Thyroid gland (tissue), 4 donors: ENCODE measurements around the gene SLCO4A1. TPM values are rescaled to one million over a fixed set of nuclear protein-coding genes. Genes with fewer than 3 reads are reported as not detected.

ENCODE experiments used
- DNase-seq, 2 donors: peaks; one replicate each; pipeline ENCODE4 v3.0.0-alpha.2; 2019
- H3K27ac ChIP-seq, 3 donors: fragments of 200-600 bp; sonication (generic); 1 replicate in 2 of 3; 2 replicates in 1 of 3; pipeline ENCODE4 v1.5.1; 2016 to 2019; ENCODE audit warnings: mild to moderate bottlenecking in 1 of 3, moderate library complexity in 1 of 3
- H3K27me3 ChIP-seq: fragments of 200-600 bp; sonication (generic); one replicate; pipeline ENCODE4 v1.5.1; 2019
- H3K36me3 ChIP-seq, 2 donors: fragments of 200-600 bp; sonication (generic); one replicate each; pipeline ENCODE4 v1.5.1; 2016 to 2019
- H3K4me1 ChIP-seq, 2 donors: fragments of 200-600 bp; sonication (generic); one replicate each; pipeline ENCODE4 v1.5.1; 2017 to 2019
- H3K4me3 ChIP-seq, 3 donors: fragments of 200-600 bp; sonication (generic); replicated peaks in 1 of 3; 1 replicate in 2 of 3; 2 replicates in 1 of 3; pipeline ENCODE4 v1.5.1; 2016; ENCODE audit warnings: mild to moderate bottlenecking in 1 of 3
- H3K9me3 ChIP-seq: fragments of 200-600 bp; sonication (generic); one replicate; pipeline ENCODE4 v1.5.1; 2017
- CTCF ChIP-seq, 6 experiments: fragments of 200-600 bp in 3 of 6; fragments of 450-650 bp in 3 of 6; sonication (generic) in 3 of 6; IDR thresholded peaks; one replicate each; pipeline ENCODE4 v1.5.1; 2016 to 2019; ENCODE audit warnings: antibody characterized with exemption in 6 of 6, mild to moderate bottlenecking in 2 of 6, inconsistent platforms in 1 of 6, moderate library complexity in 1 of 6
- POLR2A ChIP-seq, 2 donors: fragments of 450-650 bp; IDR thresholded peaks; one replicate each; pipeline ENCODE4 v1.6.1; 2017; ENCODE audit warnings: antibody characterized with exemption in 2 of 2, mild to moderate bottlenecking in 2 of 2, moderate library complexity in 1 of 2
- WGBS, 2 donors: methylation state at CpG; one replicate each; pipeline ENCODE4 v1.1.5; 2017; 5-methylcytosine and 5-hydroxymethylcytosine counted together
- intact Hi-C: fragments of 100-400 bp; cut with DNase I; formaldehyde crosslinking; loops from one replicate; pipeline ENCODE4 v1.15.1; 2023
- total RNA-seq, 4 donors: library from RNA; depleted of rRNA; stranded (reverse); fragments of >200 nt; gene quantifications; one replicate each; pipeline ENCODE4 v1.2.3, GENCODE V29; 2016

The SLCO4A1 gene
- total RNA-seq, 4 donors from 2014 or later: 5.3 to 18.3 (median 6.7) TPM

GRCh38 chr20:62603021-62603906 is 39.0 kb upstream of the SLCO4A1 start:
- intact Hi-C loops: no loop called here
- 21 to 30% methylated on average over 8 to 11 of the region's 26 CpGs for WGBS, 2 donors
- Histone ChIP-seq H3K4me1 (peaks cover 22 to 35% of the 10 kb centered on the region in 2 donors), H3K27ac (peak overlapping the region; percentile 37 to 65 (median 56)), H3K27me3 (no peaks in the 10 kb centered on the region), H3K9me3 (no peaks in the 10 kb centered on the region), H3K36me3 (no peaks in the 10 kb centered on the region), H3K4me3 (no peak overlapping the region)
- TF ChIP-seq CTCF (IDR thresholded peaks at IDR 0.05) (no peak), POLR2A (IDR thresholded peaks at IDR 0.05) (no peak)
- DNase-seq: peak; percentile 88 to 91

DNA sequence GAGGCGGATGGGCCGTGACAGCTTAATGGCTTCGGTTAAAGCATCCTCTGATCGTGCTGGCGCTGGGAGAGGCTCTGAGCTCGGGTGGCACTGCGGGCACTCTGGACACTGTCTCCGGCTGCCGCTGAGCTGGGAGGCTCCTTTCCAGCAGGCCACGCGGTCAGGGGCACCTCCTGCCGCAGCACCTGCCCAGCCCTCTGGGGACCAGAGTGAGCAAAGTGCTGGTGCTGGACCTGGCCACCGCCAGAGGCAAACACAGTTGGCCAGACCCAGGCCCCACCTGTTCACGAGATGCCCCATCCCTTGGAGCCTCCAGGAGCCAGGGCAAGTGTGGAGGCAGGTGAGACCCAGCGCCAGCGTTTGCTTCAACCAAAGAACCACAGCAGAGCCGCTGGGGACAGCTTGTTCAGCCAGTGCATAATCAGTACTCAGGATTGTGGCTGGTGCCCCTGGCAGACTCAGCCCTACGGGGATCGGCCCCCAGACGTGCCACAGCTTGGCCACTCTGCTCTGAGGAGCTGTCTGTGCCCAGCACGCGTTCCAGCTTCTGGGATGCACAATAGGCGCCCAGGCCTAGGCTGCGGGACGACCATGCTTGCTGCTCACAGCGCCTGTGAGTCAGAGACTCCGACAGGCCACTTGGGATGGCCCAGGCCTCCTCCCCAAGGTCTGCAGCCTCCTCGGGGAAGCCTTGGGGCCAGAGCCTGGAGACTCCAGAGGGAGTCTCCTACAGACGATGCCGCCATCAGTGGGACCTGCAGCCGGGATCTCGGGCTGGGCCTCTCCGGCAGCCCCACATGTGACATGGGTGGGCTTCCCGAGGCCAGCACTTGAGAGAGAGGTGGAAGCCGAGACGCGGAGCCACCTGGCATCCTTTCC is 38.2 kb upstream of the SLCO4A1 start:
- intact Hi-C loops: no loop called here
- H3K4me3 ChIP-seq: no peak overlapping the region
- H3K27me3 ChIP-seq: no peaks in the 10 kb centered on the region

DNA sequence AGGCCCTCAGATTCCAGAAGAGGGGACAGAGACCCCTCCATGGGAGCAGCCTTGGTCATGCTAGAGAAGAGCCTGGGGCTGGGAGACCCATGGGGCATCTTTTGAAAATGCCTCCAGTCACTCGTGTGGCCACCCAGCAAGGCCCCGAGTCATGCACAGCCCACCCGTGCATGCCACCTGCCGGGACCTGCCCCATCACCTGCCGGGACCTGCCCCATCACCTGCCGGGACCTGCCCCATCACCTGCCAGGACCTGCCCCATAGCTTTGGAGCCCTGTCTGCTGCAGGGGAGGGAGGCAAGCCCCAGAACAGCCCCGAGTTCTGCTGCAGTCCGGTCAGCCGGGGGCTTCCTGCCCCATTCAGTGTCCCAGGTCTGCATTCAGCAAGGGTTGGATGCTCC is 37.5 kb upstream of the SLCO4A1 start:
- Histone ChIP-seq H3K27me3 (no peaks in the 10 kb centered on the region), H3K9me3 (no peaks in the 10 kb centered on the region), H3K4me3 (no peak overlapping the region), H3K27ac (no peak overlapping the region), H3K36me3 (no peaks in the 10 kb centered on the region), H3K4me1 (peaks cover 22 to 35% of the 10 kb centered on the region in 2 donors)
- 73 to 80% methylated on average over 2 to 8 of the region's 9 CpGs for WGBS, 2 donors
- DNase-seq: no peak
- intact Hi-C loops: no loop called here
- TF ChIP-seq CTCF (IDR thresholded peaks at IDR 0.05) (no peak), POLR2A (IDR thresholded peaks at IDR 0.05) (no peak)

More for the DNA sequence above, 38.2 kb upstream of the SLCO4A1 start:
- 81 to 84% methylated on average over 10 to 13 of the region's 37 CpGs for WGBS, 2 donors
- H3K9me3 ChIP-seq: no peaks in the 10 kb centered on the region
- DNase-seq: no peak
- TF ChIP-seq POLR2A (IDR thresholded peaks at IDR 0.05) (no peak), CTCF (IDR thresholded peaks at IDR 0.05) (no peak)
- peaks cover 22 to 35% of the 10 kb centered on the region in 2 donors for H3K4me1 ChIP-seq
- H3K36me3 ChIP-seq: no peaks in the 10 kb centered on the region
- peak overlapping the region in 1 of 3 donors; percentile 65 for H3K27ac ChIP-seq

GRCh38 chr20:62605236-62605943 is 36.9 kb upstream of the SLCO4A1 start:
- Histone ChIP-seq H3K4me1 (peaks cover 22 to 35% of the 10 kb centered on the region in 2 donors), H3K27me3 (no peaks in the 10 kb centered on the region), H3K36me3 (no peaks in the 10 kb centered on the region), H3K27ac (no peak overlapping the region), H3K4me3 (no peak overlapping the region), H3K9me3 (no peaks in the 10 kb centered on the region)
- WGBS, 2 donors: 76 to 90% methylated on average over 5 to 10 of the region's 11 CpGs
- DNase-seq: no peak
- intact Hi-C loops: no loop called here
- TF ChIP-seq POLR2A (IDR thresholded peaks at IDR 0.05) (no peak), CTCF (IDR thresholded peaks at IDR 0.05) (no peak)
